Natural killer cell (primary cell): ENCODE measurements around the gene FBXL12. TPM values are rescaled to one million over a fixed set of nuclear protein-coding genes. Genes with fewer than 3 reads are reported as not detected.

Source experiments
- ATAC-seq, 3 donors: fragments of 150-1000 bp in 2 of 3; fragments of 200-7000 bp in 1 of 3; cut with Tn5 transposase; 1 replicate in 1 of 3; 2 replicates in 2 of 3; pipeline ENCODE4 v1.10.0; 2021; ENCODE audit warnings: mild to moderate bottlenecking in 2 of 3, moderate library complexity in 2 of 3
- DNase-seq, 2 donors: peaks; one replicate each; pipeline versions ENCODE4 v3.0.0 to v3.0.0-alpha.2; 2013 to 2021; ENCODE audit warnings: mixed read lengths in 1 of 2
- H3K27ac ChIP-seq: one replicate; pipeline ENCODE4 v1.5.1; 2013; ENCODE audit warnings: mild to moderate bottlenecking, low read length
- H3K27me3 ChIP-seq: one replicate; pipeline ENCODE4 v1.6.1; 2013; ENCODE audit warnings: low read length; ENCODE audit not compliant: control insufficient read depth, insufficient read depth
- H3K36me3 ChIP-seq: one replicate; pipeline ENCODE4 v1.6.1; 2013; ENCODE audit warnings: low read length; ENCODE audit not compliant: control insufficient read depth, insufficient read depth
- H3K4me1 ChIP-seq: one replicate; pipeline ENCODE4 v1.6.1; 2013; ENCODE audit warnings: low read length; ENCODE audit not compliant: control insufficient read depth, insufficient read depth
- H3K4me3 ChIP-seq: one replicate; pipeline ENCODE4 v1.5.1; 2013; ENCODE audit warnings: low read length
- H3K9me3 ChIP-seq: one replicate; pipeline ENCODE4 v1.6.1; 2013; ENCODE audit warnings: low read length; ENCODE audit not compliant: control insufficient read depth, insufficient read depth
- H3K27ac Mint-ChIP-seq, 2 donors: one replicate each; pipeline ENCODE4 v1.8.0; 2022; ENCODE audit warnings: mild to moderate bottlenecking in 2 of 2, mixed read lengths in 2 of 2, moderate library complexity in 1 of 2
- H3K27me3 Mint-ChIP-seq, 2 donors: one replicate each; pipeline ENCODE4 v1.8.0; 2022; ENCODE audit warnings: low read depth in 2 of 2, mixed read lengths in 2 of 2
- H3K36me3 Mint-ChIP-seq: one replicate; pipeline ENCODE4 v1.8.0; 2022; ENCODE audit warnings: mixed read lengths
- H3K4me1 Mint-ChIP-seq, 2 donors: one replicate each; pipeline ENCODE4 v1.8.0; 2022; ENCODE audit warnings: mixed read lengths in 2 of 2
- H3K4me3 Mint-ChIP-seq: one replicate; pipeline ENCODE4 v1.8.0; 2022; ENCODE audit warnings: mild to moderate bottlenecking, moderate library complexity, mixed read lengths
- H3K9me3 Mint-ChIP-seq, 2 donors: one replicate each; pipeline ENCODE4 v1.8.0; 2022; ENCODE audit warnings: mixed read lengths in 2 of 2
- CTCF ChIP-seq: fragments of 200-600 bp; IDR thresholded peaks from one replicate; pipeline ENCODE4 v1.8.0; 2022; ENCODE audit warnings: antibody characterized with exemption
- WGBS: methylation state at CpG from one replicate; pipeline ENCODE4 v1.1.7; 2013; ENCODE audit warnings: missing lambda C conversion rate; ENCODE audit not compliant: insufficient coverage; 5-methylcytosine and 5-hydroxymethylcytosine counted together
- intact Hi-C: fragments of 100-400 bp; cut with micrococcal nuclease; formaldehyde crosslinking; loops from one replicate; pipeline ENCODE4 v1.14.2; 2022
- total RNA-seq, 4 donors: library from RNA; stranded (reverse); fragments of 120-200 nt in 1 of 4; gene quantifications; one replicate each; pipeline versions ENCODE4 v1.2.3 to v1.2.4, GENCODE V29; 2013 to 2022

FBXL12 gene
- total RNA-seq, 3 donors from 2014 or later (not counting 1 experiment from before 2014, with no cell fraction given), result 36.9 to 46.8 (median 43.6) TPM

GRCh38 chr19:9801976-9802375 is 16.9 kb downstream of the FBXL12 start:
- H3K27ac Mint-ChIP-seq, result no peak overlapping the region

GRCh38 chr19:9799162-9799561 is 19.7 kb downstream of the FBXL12 start:
- Histone ChIP-seq H3K27me3 (no peaks in the 10 kb centered on the region), H3K4me3 (no peak overlapping the region), H3K9me3 (no peaks in the 10 kb centered on the region), H3K4me1 (no peaks in the 10 kb centered on the region), H3K36me3 (no peaks in the 10 kb centered on the region), H3K27ac (no peak overlapping the region)
- intact Hi-C loops, result loop anchor here (10.0 kb wide), 1 partner anchor 364 kb away; the partner anchor contains the start of gene ZNF266
- H3K4me1 Mint-ChIP-seq, result peaks cover 8% of the 10 kb centered on the region in 2 donors
- H3K27me3 Mint-ChIP-seq, result no peaks in the 10 kb centered on the region
- no peaks in the 10 kb centered on the region for H3K9me3 Mint-ChIP-seq
- no peak overlapping the region for H3K27ac Mint-ChIP-seq
- H3K4me3 Mint-ChIP-seq, result no peak overlapping the region
- ATAC-seq, result no peak
- no peak for TF ChIP-seq CTCF
- no peaks in the 10 kb centered on the region for H3K36me3 Mint-ChIP-seq
- no peak for DNase-seq

More at GRCh38 chr19:9801976-9802375, 16.9 kb downstream of the FBXL12 start:
- Histone ChIP-seq H3K4me1 (no peaks in the 10 kb centered on the region), H3K27ac (no peak overlapping the region), H3K9me3 (no peaks in the 10 kb centered on the region), H3K4me3 (no peak overlapping the region), H3K27me3 (no peaks in the 10 kb centered on the region), H3K36me3 (no peaks in the 10 kb centered on the region)
- 97% methylated on average over 10 of the region's 10 CpGs for WGBS
- no peaks in the 10 kb centered on the region for H3K9me3 Mint-ChIP-seq
- no peaks in the 10 kb centered on the region for H3K4me1 Mint-ChIP-seq
- DNase-seq, result no peak
- ATAC-seq, result no peak
- no peak for TF ChIP-seq CTCF
- H3K4me3 Mint-ChIP-seq, result no peak overlapping the region
- no peaks in the 10 kb centered on the region for H3K36me3 Mint-ChIP-seq
- H3K27me3 Mint-ChIP-seq, result no peaks in the 10 kb centered on the region
- intact Hi-C loops, result no loop called here

GRCh38 chr19:9797871-9798270 is 21.0 kb downstream of the FBXL12 start:
- Mint-ChIP-seq H3K36me3 (no peaks in the 10 kb centered on the region), H3K4me3 (no peak overlapping the region), H3K27me3 (no peaks in the 10 kb centered on the region), H3K9me3 (no peaks in the 10 kb centered on the region), H3K4me1 (peaks cover 14% of the 10 kb centered on the region in 2 donors), H3K27ac (no peak overlapping the region)
- no peak overlapping the region for H3K4me3 ChIP-seq
- H3K4me1 ChIP-seq, result peaks cover 7% of the 10 kb centered on the region
- 94% methylated on average over 5 of the region's 5 CpGs for WGBS
- no peak overlapping the region for H3K27ac ChIP-seq
- H3K9me3 ChIP-seq, result no peaks in the 10 kb centered on the region
- H3K36me3 ChIP-seq, result no peaks in the 10 kb centered on the region
- DNase-seq (no peak), ATAC-seq (no peak)
- intact Hi-C loops, result loop anchor here (10.0 kb wide), 1 partner anchor 363 kb away; the partner anchor contains the start of gene ZNF266
- TF ChIP-seq CTCF, result no peak
- no peaks in the 10 kb centered on the region for H3K27me3 ChIP-seq
